Natural killer cell (primary cell): ENCODE data around the gene FAM171A1. TPM values are rescaled to one million over a fixed set of nuclear protein-coding genes. Genes with fewer than 3 reads are reported as not detected.

Source experiments
- ATAC-seq, 3 donors: fragments of 150-1000 bp in 2 of 3; fragments of 200-7000 bp in 1 of 3; cut with Tn5 transposase; 1 replicate in 1 of 3; 2 replicates in 2 of 3; pipeline ENCODE4 v1.10.0; 2021; ENCODE audit warnings: mild to moderate bottlenecking in 2 of 3, moderate library complexity in 2 of 3
- DNase-seq, 2 donors: peaks; one replicate each; pipeline versions ENCODE4 v3.0.0 to v3.0.0-alpha.2; 2013 to 2021; ENCODE audit warnings: mixed read lengths in 1 of 2
- H3K27ac ChIP-seq: one replicate; pipeline ENCODE4 v1.5.1; 2013; ENCODE audit warnings: mild to moderate bottlenecking, low read length
- H3K27me3 ChIP-seq: one replicate; pipeline ENCODE4 v1.6.1; 2013; ENCODE audit warnings: low read length; ENCODE audit not compliant: control insufficient read depth, insufficient read depth
- H3K36me3 ChIP-seq: one replicate; pipeline ENCODE4 v1.6.1; 2013; ENCODE audit warnings: low read length; ENCODE audit not compliant: control insufficient read depth, insufficient read depth
- H3K4me1 ChIP-seq: one replicate; pipeline ENCODE4 v1.6.1; 2013; ENCODE audit warnings: low read length; ENCODE audit not compliant: control insufficient read depth, insufficient read depth
- H3K4me3 ChIP-seq: one replicate; pipeline ENCODE4 v1.5.1; 2013; ENCODE audit warnings: low read length
- H3K9me3 ChIP-seq: one replicate; pipeline ENCODE4 v1.6.1; 2013; ENCODE audit warnings: low read length; ENCODE audit not compliant: control insufficient read depth, insufficient read depth
- H3K27ac Mint-ChIP-seq, 2 donors: one replicate each; pipeline ENCODE4 v1.8.0; 2022; ENCODE audit warnings: mild to moderate bottlenecking in 2 of 2, mixed read lengths in 2 of 2, moderate library complexity in 1 of 2
- H3K27me3 Mint-ChIP-seq, 2 donors: one replicate each; pipeline ENCODE4 v1.8.0; 2022; ENCODE audit warnings: low read depth in 2 of 2, mixed read lengths in 2 of 2
- H3K36me3 Mint-ChIP-seq: one replicate; pipeline ENCODE4 v1.8.0; 2022; ENCODE audit warnings: mixed read lengths
- H3K4me1 Mint-ChIP-seq, 2 donors: one replicate each; pipeline ENCODE4 v1.8.0; 2022; ENCODE audit warnings: mixed read lengths in 2 of 2
- H3K4me3 Mint-ChIP-seq: one replicate; pipeline ENCODE4 v1.8.0; 2022; ENCODE audit warnings: mild to moderate bottlenecking, moderate library complexity, mixed read lengths
- H3K9me3 Mint-ChIP-seq, 2 donors: one replicate each; pipeline ENCODE4 v1.8.0; 2022; ENCODE audit warnings: mixed read lengths in 2 of 2
- CTCF ChIP-seq: fragments of 200-600 bp; IDR thresholded peaks from one replicate; pipeline ENCODE4 v1.8.0; 2022; ENCODE audit warnings: antibody characterized with exemption
- WGBS: methylation state at CpG from one replicate; pipeline ENCODE4 v1.1.7; 2013; ENCODE audit warnings: missing lambda C conversion rate; ENCODE audit not compliant: insufficient coverage; 5-methylcytosine and 5-hydroxymethylcytosine counted together
- intact Hi-C: fragments of 100-400 bp; cut with micrococcal nuclease; formaldehyde crosslinking; loops from one replicate; pipeline ENCODE4 v1.14.2; 2022
- total RNA-seq, 4 donors: library from RNA; stranded (reverse); fragments of 120-200 nt in 1 of 4; gene quantifications; one replicate each; pipeline versions ENCODE4 v1.2.3 to v1.2.4, GENCODE V29; 2013 to 2022

FAM171A1 gene
- total RNA-seq, 3 donors from 2014 or later (not counting 1 experiment from before 2014, with no cell fraction given) = 0.99 to 2.3 (median 1.6) TPM

GRCh38 chr10:15329437-15329836 is 41.7 kb downstream of the FAM171A1 start:
- Mint-ChIP-seq H3K36me3 (no peaks in the 10 kb centered on the region), H3K27ac (no peak overlapping the region), H3K9me3 (no peaks in the 10 kb centered on the region), H3K4me1 (peaks cover 0 to 6% of the 10 kb centered on the region in 2 donors), H3K27me3 (peaks cover 0 to 3% of the 10 kb centered on the region in 2 donors), H3K4me3 (no peak overlapping the region)
- DNase-seq = no peak
- Histone ChIP-seq H3K27ac (no peak overlapping the region), H3K27me3 (no peaks in the 10 kb centered on the region), H3K36me3 (no peaks in the 10 kb centered on the region), H3K4me3 (no peak overlapping the region), H3K4me1 (no peaks in the 10 kb centered on the region), H3K9me3 (no peaks in the 10 kb centered on the region)
- ATAC-seq = no peak
- 87% methylated on average over 2 of the region's 2 CpGs for WGBS
- intact Hi-C loops = no loop called here
- TF ChIP-seq CTCF = no peak

- no peaks in the 10 kb centered on the region for H3K36me3 Mint-ChIP-seq
- ATAC-seq (no peak), DNase-seq (no peak)
- 53% methylated on average over 2 of the region's 4 CpGs for WGBS
- H3K27ac Mint-ChIP-seq = no peak overlapping the region
- no peaks in the 10 kb centered on the region for H3K9me3 Mint-ChIP-seq
- TF ChIP-seq CTCF = no peak
- Histone ChIP-seq H3K4me3 (no peak overlapping the region), H3K36me3 (no peaks in the 10 kb centered on the region), H3K27ac (no peak overlapping the region), H3K27me3 (no peaks in the 10 kb centered on the region), H3K9me3 (no peaks in the 10 kb centered on the region), H3K4me1 (no peaks in the 10 kb centered on the region)
- H3K27me3 Mint-ChIP-seq = peaks cover 0 to 3% of the 10 kb centered on the region in 2 donors
- intact Hi-C loops = no loop called here
- H3K4me3 Mint-ChIP-seq = no peak overlapping the region
- peaks cover 0 to 6% of the 10 kb centered on the region in 2 donors for H3K4me1 Mint-ChIP-seq
Measured at GRCh38 chr10:15325944-15326284, 45.2 kb downstream of the FAM171A1 start.

- H3K27me3 ChIP-seq = no peaks in the 10 kb centered on the region
- H3K27ac ChIP-seq = no peak overlapping the region
- ATAC-seq (no peak), DNase-seq (no peak)
- H3K9me3 Mint-ChIP-seq = no peaks in the 10 kb centered on the region
- no peaks in the 10 kb centered on the region for H3K4me1 ChIP-seq
- no peak overlapping the region for H3K4me3 ChIP-seq
- peaks cover 0 to 3% of the 10 kb centered on the region in 2 donors for H3K27me3 Mint-ChIP-seq
- no peaks in the 10 kb centered on the region for H3K36me3 Mint-ChIP-seq
- no peaks in the 10 kb centered on the region for H3K36me3 ChIP-seq
- H3K4me3 Mint-ChIP-seq = no peak overlapping the region
- no peak overlapping the region for H3K27ac Mint-ChIP-seq
- intact Hi-C loops = no loop called here
- no peak for TF ChIP-seq CTCF
- no peaks in the 10 kb centered on the region for H3K9me3 ChIP-seq
- WGBS = 79% methylated on average over 20 of the region's 20 CpGs
- peaks cover 0 to 6% of the 10 kb centered on the region in 2 donors for H3K4me1 Mint-ChIP-seq
Measured at GRCh38 chr10:15325243-15325943, 45.7 kb downstream of the FAM171A1 start.

GRCh38 chr10:15324611-15325010 is 46.5 kb downstream of the FAM171A1 start:
- intact Hi-C loops = no loop called here
- no peaks in the 10 kb centered on the region for H3K9me3 ChIP-seq
- DNase-seq (no peak), ATAC-seq (no peak)
- H3K27me3 ChIP-seq = no peaks in the 10 kb centered on the region
- TF ChIP-seq CTCF = no peak
- H3K27ac Mint-ChIP-seq = no peak overlapping the region
- H3K4me1 ChIP-seq = no peaks in the 10 kb centered on the region
- H3K4me1 Mint-ChIP-seq = peaks cover 0 to 6% of the 10 kb centered on the region in 2 donors
- peaks cover 0 to 3% of the 10 kb centered on the region in 2 donors for H3K27me3 Mint-ChIP-seq
- H3K36me3 Mint-ChIP-seq = no peaks in the 10 kb centered on the region
- H3K4me3 ChIP-seq = no peak overlapping the region
- 68% methylated on average over 5 of the region's 6 CpGs for WGBS
- H3K36me3 ChIP-seq = no peaks in the 10 kb centered on the region
- H3K27ac ChIP-seq = no peak overlapping the region
- H3K9me3 Mint-ChIP-seq = no peaks in the 10 kb centered on the region
- H3K4me3 Mint-ChIP-seq = no peak overlapping the region
